HUES48 (cell line): Measurements from ENCODE around the gene VPS18.
A peak's percentile ranks its signal among the peaks of the same experiment; 100 is the strongest.

ENCODE experiments used
- H3K27ac ChIP-seq: one replicate; pipeline ENCODE4 v1.7.0; 2013; ENCODE audit warnings: low read depth, low read length, inconsistent platforms
- H3K27me3 ChIP-seq: 2 replicates; pipeline ENCODE4 v1.6.1; 2013; ENCODE audit warnings: mild to moderate bottlenecking, low read length; ENCODE audit not compliant: control insufficient read depth, insufficient read depth
- H3K36me3 ChIP-seq: 2 replicates; pipeline ENCODE4 v1.6.1; 2013; ENCODE audit warnings: low read length; ENCODE audit not compliant: control insufficient read depth, insufficient read depth
- H3K4me1 ChIP-seq: 2 replicates; pipeline ENCODE4 v1.6.1; 2013; ENCODE audit warnings: mild to moderate bottlenecking, low read length; ENCODE audit not compliant: control insufficient read depth, insufficient read depth
- H3K4me3 ChIP-seq: 2 replicates; pipeline ENCODE4 v1.5.1; 2013; ENCODE audit warnings: mild to moderate bottlenecking, low read depth, low read length
- H3K9ac ChIP-seq: 2 replicates; pipeline ENCODE4 v1.6.1; 2013; ENCODE audit warnings: mild to moderate bottlenecking, low read depth, low read length, moderate library complexity
- H3K9me3 ChIP-seq: 2 replicates; pipeline ENCODE4 v1.6.1; 2013; ENCODE audit warnings: low read length; ENCODE audit not compliant: control insufficient read depth, insufficient read depth

The VPS18 gene

GRCh38 chr15:40952901-40953712 lies 58.9 kb downstream of the VPS18 start, which contains the start of gene CHAC1:
Gene CHAC1 (plus strand): TSS chr15:40953471. CDS start chr15:40953584, 113 bp downstream.
- Histone ChIP-seq H3K9me3 (no peaks in the 10 kb centered on the region), H3K4me1 (peaks cover 22% of the 10 kb centered on the region), H3K27ac (peak within 1 kb of the TSS; percentile 93), H3K4me3 (peak within 1 kb of the TSS; percentile 86), H3K9ac (peak within 1 kb of the TSS; percentile 90), H3K27me3 (no peaks in the 10 kb centered on the region), H3K36me3 (peaks cover 24% of the 10 kb centered on the region)
